Colonic mucosa (tissue), 4 donors: Measurements from ENCODE around the gene ZNF579. TPM values are rescaled to one million over a fixed set of nuclear protein-coding genes. Genes with fewer than 3 reads are reported as not detected.

Experiments
- DNase-seq: peaks from one replicate; pipeline ENCODE4 v3.0.0-alpha.2; 2020
- H3K27ac ChIP-seq: fragments of 200-600 bp; one replicate; pipeline ENCODE4 v1.8.0; 2021
- H3K27me3 ChIP-seq: fragments of 200-600 bp; one replicate; pipeline ENCODE4 v1.8.0; 2021
- H3K36me3 ChIP-seq: fragments of 200-600 bp; one replicate; pipeline ENCODE4 v1.8.0; 2021
- H3K4me1 ChIP-seq: fragments of 200-600 bp; one replicate; pipeline ENCODE4 v1.8.0; 2021; ENCODE audit warnings: mild to moderate bottlenecking
- H3K4me3 ChIP-seq: fragments of 200-600 bp; one replicate; pipeline ENCODE4 v1.8.0; 2021
- H3K9ac ChIP-seq, 2 donors: one replicate each; pipeline ENCODE4 v1.7.0; 2013; ENCODE audit warnings: control low read depth in 2 of 2, low read depth in 2 of 2, low read length in 2 of 2
- H3K9me3 ChIP-seq: fragments of 200-600 bp; one replicate; pipeline ENCODE4 v1.8.0; 2021
- intact Hi-C: fragments of 100-400 bp; cut with DNase I; formaldehyde crosslinking; loops from one replicate; pipeline ENCODE4 v1.14.1; 2022
- total RNA-seq, 2 donors: library from RNA; stranded (reverse); fragmentation: NEBNext Ultra II Directional in 1 of 2; extraction: Animal tissue kit (Norgen Biotek cat#: 25700) in 1 of 2; gene quantifications; one replicate each; pipeline ENCODE4 v1.2.1, GENCODE V29; 2021
- TF ChIP-seq, protein P1 (sequence below): fragments of 200-600 bp; IDR thresholded peaks from one replicate; pipeline ENCODE4 v1.8.0; 2022; ENCODE audit warnings: antibody characterized with exemption, mild to moderate bottlenecking
- donor health status: healthy.
- donor health status: DM: no; HTN: no; CAD: no.
- donor health status: DM: no; HTN: no; CAD: no.

The ZNF579 gene
- total RNA-seq, 2 donors from 2014 or later, result 8.0 to 8.7 TPM

DNA sequence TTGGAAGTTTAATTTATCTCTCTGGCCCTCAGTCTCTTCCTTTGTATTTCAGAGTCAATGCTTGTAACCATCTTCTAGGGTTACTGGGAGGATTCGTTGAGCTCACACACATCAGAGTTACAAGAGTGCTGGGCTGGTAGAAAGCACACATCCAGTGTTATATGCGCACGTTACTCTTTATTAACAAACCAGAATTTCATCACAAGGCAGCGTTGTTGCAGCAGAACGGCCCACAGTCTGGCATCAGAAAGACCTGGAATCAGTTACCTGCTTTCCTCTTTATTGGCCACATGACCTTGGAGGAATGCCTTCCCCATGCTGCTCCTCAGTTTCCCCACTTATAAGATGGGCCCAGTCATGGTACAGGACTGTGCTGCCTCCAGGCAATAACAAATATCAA lies 28.7 kb upstream of the ZNF579 start:
- DNase-seq, result no peak
- no peak overlapping the region for H3K27ac ChIP-seq
- TF ChIP-seq, protein P1, sequence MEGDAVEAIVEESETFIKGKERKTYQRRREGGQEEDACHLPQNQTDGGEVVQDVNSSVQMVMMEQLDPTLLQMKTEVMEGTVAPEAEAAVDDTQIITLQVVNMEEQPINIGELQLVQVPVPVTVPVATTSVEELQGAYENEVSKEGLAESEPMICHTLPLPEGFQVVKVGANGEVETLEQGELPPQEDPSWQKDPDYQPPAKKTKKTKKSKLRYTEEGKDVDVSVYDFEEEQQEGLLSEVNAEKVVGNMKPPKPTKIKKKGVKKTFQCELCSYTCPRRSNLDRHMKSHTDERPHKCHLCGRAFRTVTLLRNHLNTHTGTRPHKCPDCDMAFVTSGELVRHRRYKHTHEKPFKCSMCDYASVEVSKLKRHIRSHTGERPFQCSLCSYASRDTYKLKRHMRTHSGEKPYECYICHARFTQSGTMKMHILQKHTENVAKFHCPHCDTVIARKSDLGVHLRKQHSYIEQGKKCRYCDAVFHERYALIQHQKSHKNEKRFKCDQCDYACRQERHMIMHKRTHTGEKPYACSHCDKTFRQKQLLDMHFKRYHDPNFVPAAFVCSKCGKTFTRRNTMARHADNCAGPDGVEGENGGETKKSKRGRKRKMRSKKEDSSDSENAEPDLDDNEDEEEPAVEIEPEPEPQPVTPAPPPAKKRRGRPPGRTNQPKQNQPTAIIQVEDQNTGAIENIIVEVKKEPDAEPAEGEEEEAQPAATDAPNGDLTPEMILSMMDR, result no peak
- H3K4me3 ChIP-seq, result no peak overlapping the region
- H3K4me1 ChIP-seq, result peaks cover 7% of the 10 kb centered on the region
- intact Hi-C loops, result loop anchor here (5.0 kb wide), 1 partner anchor 92 kb away; no protein-coding TSS in a partner anchor
- no peaks in the 10 kb centered on the region for H3K27me3 ChIP-seq
- no peak overlapping the region for H3K9ac ChIP-seq
- H3K9me3 ChIP-seq, result no peaks in the 10 kb centered on the region
- no peaks in the 10 kb centered on the region for H3K36me3 ChIP-seq

DNA sequence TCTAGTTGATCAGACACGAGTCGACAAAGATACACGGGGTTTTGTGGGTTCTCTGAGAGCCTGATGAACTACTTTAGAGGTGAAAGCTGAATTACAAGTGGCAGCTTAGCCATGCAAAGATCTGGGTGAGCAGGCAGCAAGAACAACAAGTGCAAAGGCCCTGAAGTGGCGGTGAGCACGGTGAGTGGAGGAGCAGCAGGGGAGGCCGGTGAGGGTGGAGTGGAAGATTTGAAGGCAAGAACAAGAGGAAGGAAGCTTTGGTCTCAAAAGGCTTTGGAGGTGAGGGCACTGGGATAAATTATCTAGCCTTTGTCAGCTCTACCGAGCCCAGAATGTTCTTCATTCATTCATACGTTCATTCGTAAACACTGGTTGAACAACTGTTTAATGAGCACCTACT lies 26.2 kb upstream of the ZNF579 start:
- intact Hi-C loops, result loop anchor here (5.0 kb wide), 1 partner anchor 90 kb away; no protein-coding TSS in a partner anchor
- H3K9ac ChIP-seq, result peak overlapping the region in 1 of 2 donors; percentile 95
- peak overlapping the region; percentile 76 for H3K4me3 ChIP-seq
- no peak for DNase-seq
- TF ChIP-seq, protein P1, result no peak
- no peaks in the 10 kb centered on the region for H3K9me3 ChIP-seq
- no peaks in the 10 kb centered on the region for H3K27me3 ChIP-seq
- no peak overlapping the region for H3K27ac ChIP-seq
- H3K4me1 ChIP-seq, result peaks cover 7% of the 10 kb centered on the region
- H3K36me3 ChIP-seq, result no peaks in the 10 kb centered on the region

DNA sequence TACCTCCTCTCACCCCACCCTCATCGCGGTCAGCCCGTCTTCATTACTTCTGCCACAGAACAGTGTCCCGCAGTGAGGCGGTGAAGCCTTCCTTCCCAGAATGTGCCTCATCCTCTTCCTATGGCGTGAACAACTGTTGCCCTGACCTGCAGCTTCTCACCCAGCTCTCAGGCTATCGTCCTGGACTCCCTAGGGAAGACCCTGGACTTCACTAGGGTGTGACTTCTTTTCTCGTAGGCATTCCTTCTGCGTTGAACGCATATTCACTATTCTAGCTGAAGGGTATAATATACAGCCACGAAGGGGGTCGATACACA lies 25.8 kb upstream of the ZNF579 start:
- Histone ChIP-seq H3K36me3 (no peaks in the 10 kb centered on the region), H3K9ac (peak overlapping the region; percentile 95), H3K27me3 (no peaks in the 10 kb centered on the region), H3K4me3 (peak overlapping the region; percentile 76), H3K9me3 (no peaks in the 10 kb centered on the region), H3K27ac (peak overlapping the region; percentile 96), H3K4me1 (peaks cover 7% of the 10 kb centered on the region)
- TF ChIP-seq, protein P1, result no peak
- no peak for DNase-seq
- intact Hi-C loops, result loop anchor here (5.0 kb wide), 1 partner anchor 89 kb away; no protein-coding TSS in a partner anchor

DNA sequence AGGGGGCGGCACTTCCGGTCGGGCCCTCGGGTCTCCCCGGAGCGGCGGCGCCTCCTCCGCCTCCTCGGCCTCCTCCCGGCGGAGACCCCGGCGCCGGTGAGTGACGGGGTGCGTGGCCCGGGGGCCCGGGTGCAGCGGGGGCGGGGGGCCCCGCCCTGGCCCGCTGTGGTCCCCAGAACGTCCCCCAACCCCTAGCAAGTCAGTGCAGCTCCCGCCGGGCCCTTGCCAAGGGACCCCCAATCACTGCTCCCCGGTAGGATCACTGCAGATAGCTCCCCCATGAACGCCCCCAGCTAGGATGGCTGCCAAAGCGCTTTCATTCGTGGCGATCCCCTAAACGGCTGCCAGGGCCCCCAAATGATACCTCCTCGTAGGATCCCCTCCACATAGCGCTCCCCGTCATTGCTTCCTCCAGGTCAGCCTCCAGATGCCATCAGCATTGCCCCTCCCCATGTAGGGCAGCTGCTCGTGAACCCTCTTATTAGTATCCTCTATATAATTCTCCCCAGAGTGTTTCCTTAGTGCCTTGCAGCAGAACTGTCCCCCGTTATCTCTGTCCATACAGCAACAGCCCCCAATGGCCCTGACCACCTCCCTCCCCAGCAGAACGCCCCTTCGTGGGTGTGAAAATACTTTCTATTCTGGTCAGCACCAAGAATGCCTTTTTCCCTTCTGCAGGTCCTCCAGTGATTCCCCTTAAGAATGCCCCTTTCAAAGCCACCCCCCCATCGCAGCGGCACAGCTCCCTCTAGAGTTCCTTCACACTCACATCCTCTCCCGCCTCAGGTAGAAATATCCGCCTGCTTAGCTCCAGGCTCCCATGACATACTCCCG lies 25.2 kb upstream of the ZNF579 start, which contains the start of gene ZNF865:
Gene ZNF865, plus strand, starts transcription at position 11 of the 834 bp plus-strand sequence. CDS start 7,972 bp downstream, outside the sequence.
- intact Hi-C loops, result loop anchor here (5.0 kb wide), 1 partner anchor 89 kb away; no protein-coding TSS in a partner anchor
- Histone ChIP-seq H3K9ac (peak within 1 kb of the TSS; percentile 95), H3K4me1 (peaks cover 7% of the 10 kb centered on the region), H3K4me3 (peak within 1 kb of the TSS; percentile 76), H3K27me3 (no peaks in the 10 kb centered on the region), H3K36me3 (no peaks in the 10 kb centered on the region), H3K27ac (peak within 1 kb of the TSS; percentile 96), H3K9me3 (no peaks in the 10 kb centered on the region)
- TF ChIP-seq, protein P1, result peak; percentile 46
- DNase-seq, result peak; percentile 88

DNA sequence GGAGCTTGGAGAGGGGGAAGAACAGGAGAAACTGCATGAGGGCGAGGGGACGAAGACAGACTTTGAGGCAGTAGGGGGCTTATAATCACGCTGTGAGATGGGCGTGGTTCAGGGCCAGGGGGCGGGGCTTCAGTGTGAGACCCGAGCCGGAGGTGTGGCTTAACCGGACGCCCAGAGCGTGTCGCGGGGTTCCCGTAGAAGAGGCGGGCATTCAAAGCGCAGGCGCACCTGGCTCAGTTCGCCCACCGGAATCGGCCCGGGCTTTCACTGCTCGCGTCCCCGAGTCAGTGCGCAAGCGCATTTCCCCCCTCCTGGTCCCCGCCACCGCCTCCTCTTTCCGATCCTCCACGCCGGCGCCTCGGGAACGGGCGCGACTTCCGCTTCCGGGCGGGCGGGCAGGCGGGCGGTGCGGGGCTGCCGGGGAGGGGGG lies 24.6 kb upstream of the ZNF579 start:
- TF ChIP-seq, protein P1, result no peak
- Histone ChIP-seq H3K9me3 (no peaks in the 10 kb centered on the region), H3K4me3 (peak overlapping the region; percentile 76), H3K9ac (peak overlapping the region; percentile 69 to 95), H3K36me3 (no peaks in the 10 kb centered on the region), H3K27ac (peak overlapping the region; percentile 96), H3K4me1 (peaks cover 7% of the 10 kb centered on the region), H3K27me3 (no peaks in the 10 kb centered on the region)
- DNase-seq, result peak; percentile 97
- intact Hi-C loops, result loop anchor here (5.0 kb wide), 1 partner anchor 88 kb away; no protein-coding TSS in a partner anchor
